Erythroblast (primary cell): ENCODE measurements around the gene ACOX1.

Experiments used
- GATA1 ChIP-seq: IDR thresholded peaks from 2 replicates; pipeline ENCODE4 v1.6.1; 2011; ENCODE audit warnings: low read depth, mild to moderate bottlenecking, control low read depth, low read length, moderate library complexity
- POLR2A ChIP-seq: IDR thresholded peaks from 2 replicates; pipeline ENCODE4 v1.6.1; 2011; ENCODE audit warnings: mild to moderate bottlenecking, low read length

DNA sequence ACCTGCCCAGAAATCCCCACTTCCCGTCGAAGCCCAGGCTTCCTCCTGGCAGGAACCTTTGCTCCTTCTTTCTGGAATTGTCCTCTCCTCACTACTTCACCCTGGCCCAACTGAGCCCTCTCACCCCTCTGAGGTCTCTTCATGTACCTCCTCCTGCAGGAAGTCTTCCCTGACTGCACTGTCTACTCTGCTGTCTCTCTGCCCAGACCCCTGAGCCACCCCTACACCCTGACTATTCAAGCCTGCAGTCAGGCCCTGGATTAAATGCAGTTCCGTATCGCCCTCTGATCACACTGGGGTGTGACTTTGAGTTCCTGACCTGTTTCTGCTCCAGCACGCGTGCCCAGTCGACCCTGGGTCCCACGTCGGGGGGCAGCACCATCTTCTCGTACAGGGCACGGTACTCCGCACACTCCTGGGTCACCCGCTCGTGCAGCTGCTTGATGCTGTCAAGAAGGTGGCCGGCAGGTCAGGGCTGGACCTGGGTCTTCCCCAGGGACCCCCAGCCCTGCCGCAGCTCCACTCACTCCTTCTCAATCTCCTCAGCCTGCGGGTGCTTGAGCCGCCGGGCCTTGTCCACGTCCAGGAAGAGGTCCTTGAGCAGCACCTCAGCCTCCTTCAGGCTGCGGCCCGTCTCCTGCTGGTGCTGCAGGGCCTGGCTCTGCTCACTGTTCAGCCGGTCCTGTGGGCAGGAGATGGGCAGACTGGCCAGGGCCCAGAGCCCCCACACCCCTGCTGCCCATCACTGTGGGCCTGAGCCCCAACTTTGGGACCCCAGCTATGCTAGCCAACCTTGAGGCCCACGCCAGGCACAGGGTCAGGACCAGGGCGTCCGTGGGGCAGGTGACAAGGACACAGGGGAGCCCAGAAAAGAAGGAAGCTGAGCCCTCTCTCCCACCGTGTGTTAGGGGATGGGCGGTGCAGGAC lies 44.3 kb upstream of the ACOX1 start:
- TF ChIP-seq POLR2A (no peak), GATA1 (no peak)
